Measurements from ENCODE around the gene CAMTA1.

The CAMTA1 gene

GRCh38 chr1:7052701-7053100, 267.4 kb downstream of the CAMTA1 start:
- no peaks in the 10 kb centered on the region for H3K27me3 ChIP-seq (ENCODE audit: insufficient read depth, low read length, poor library complexity)
- no peak overlapping the region for H3K27ac ChIP-seq (ENCODE audit: low read length)
- TF ChIP-seq EZH2 (IDR thresholded peaks at IDR 0.05; ENCODE audit: borderline replicate concordance, low read depth, low read length, severe bottlenecking) (no peak), CTCF (IDR thresholded peaks at IDR 0.05; ENCODE audit: borderline replicate concordance, extremely low read depth, low read length, poor library complexity, severe bottlenecking) (no peak)
- H2AFZ ChIP-seq (ENCODE audit: low read depth, low read length) = no peak overlapping the region
- ATAC-seq (ENCODE audit: insufficient read depth, low read depth) (no peak), DNase-seq (no peak)
- no peak overlapping the region for H3K4me2 ChIP-seq (ENCODE audit: insufficient read depth, low read length)
- no peak overlapping the region for H3K9ac ChIP-seq (ENCODE audit: low read depth, low read length)
- no peaks in the 10 kb centered on the region for H3K9me3 ChIP-seq (ENCODE audit: insufficient read depth, low read length, severe bottlenecking)
- H3K36me3 ChIP-seq (ENCODE audit: insufficient read depth, low read length) = no peaks in the 10 kb centered on the region
- no peaks in the 10 kb centered on the region for H3K4me1 ChIP-seq (ENCODE audit: insufficient read depth, low read length)
- no peak overlapping the region for H3K4me3 ChIP-seq (ENCODE audit: low read depth in 1 of 2, low read length in 2 of 2)
- 0 out of 2 replicates have a peak, but pooled peaks cover 4% of the 10 kb centered on the region for H4K20me1 ChIP-seq (ENCODE audit: insufficient read depth, low read length)
- no peaks in the 10 kb centered on the region for H3K79me2 ChIP-seq (ENCODE audit: insufficient read depth, low read length)

DNA sequence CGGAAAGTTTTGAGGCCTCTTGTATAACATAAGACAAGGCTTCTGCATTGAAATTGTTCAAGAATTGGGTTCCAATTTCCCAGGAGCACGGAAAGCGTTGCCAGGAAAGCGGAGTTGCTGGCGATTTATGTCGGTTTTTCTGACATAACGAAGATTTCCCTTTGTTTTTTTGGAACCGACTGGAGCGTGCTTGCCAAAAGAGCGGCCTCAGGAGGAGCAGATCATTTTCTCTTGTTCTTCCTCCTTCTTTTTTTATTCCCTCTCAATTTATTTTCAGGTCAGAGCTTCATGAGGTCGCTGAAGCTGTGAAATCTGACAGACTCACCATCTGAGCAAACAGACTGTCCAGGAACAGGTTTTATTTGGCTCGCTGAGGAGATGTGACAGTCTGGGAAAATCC, 275.5 kb downstream of the CAMTA1 start:
- H3K9me3 ChIP-seq (ENCODE audit: insufficient read depth, low read length, severe bottlenecking) = no peaks in the 10 kb centered on the region
- DNase-seq (no peak), ATAC-seq (ENCODE audit: insufficient read depth, low read depth) (no peak)
- no peaks in the 10 kb centered on the region for H3K36me3 ChIP-seq (ENCODE audit: insufficient read depth, low read length)
- H3K4me1 ChIP-seq (ENCODE audit: insufficient read depth, low read length) = no peaks in the 10 kb centered on the region
- no peak overlapping the region for H3K9ac ChIP-seq (ENCODE audit: low read depth, low read length)
- H3K4me3 ChIP-seq (ENCODE audit: low read depth in 1 of 2, low read length in 2 of 2) = no peak overlapping the region
- H2AFZ ChIP-seq (ENCODE audit: low read depth, low read length) = no peak overlapping the region
- H3K27ac ChIP-seq (ENCODE audit: low read length) = no peak overlapping the region
- H3K79me2 ChIP-seq (ENCODE audit: insufficient read depth, low read length) = no peaks in the 10 kb centered on the region
- H4K20me1 ChIP-seq (ENCODE audit: insufficient read depth, low read length) = peaks cover 11% of the 10 kb centered on the region; the same call in 1 of the 2 replicates
- TF ChIP-seq EZH2 (IDR thresholded peaks at IDR 0.05; ENCODE audit: borderline replicate concordance, low read depth, low read length, severe bottlenecking) (no peak), CTCF (IDR thresholded peaks at IDR 0.05; ENCODE audit: borderline replicate concordance, extremely low read depth, low read length, poor library complexity, severe bottlenecking) (no peak)
- no peak overlapping the region for H3K4me2 ChIP-seq (ENCODE audit: insufficient read depth, low read length)
- H3K27me3 ChIP-seq (ENCODE audit: insufficient read depth, low read length, poor library complexity) = peaks cover 2% of the 10 kb centered on the region

GRCh38 chr1:7062346-7063061, 277.2 kb downstream of the CAMTA1 start:
- ATAC-seq (ENCODE audit: insufficient read depth, low read depth) (no peak), DNase-seq (no peak)
- Histone ChIP-seq H3K4me2 (ENCODE audit: insufficient read depth, low read length) (no peak overlapping the region), H3K27ac (ENCODE audit: low read length) (no peak overlapping the region), H3K79me2 (ENCODE audit: insufficient read depth, low read length) (no peaks in the 10 kb centered on the region), H3K4me3 (ENCODE audit: low read depth in 1 of 2, low read length in 2 of 2) (no peak overlapping the region), H3K9me3 (ENCODE audit: insufficient read depth, low read length, severe bottlenecking) (no peaks in the 10 kb centered on the region), H3K36me3 (ENCODE audit: insufficient read depth, low read length) (no peaks in the 10 kb centered on the region), H3K4me1 (ENCODE audit: insufficient read depth, low read length) (no peaks in the 10 kb centered on the region), H2AFZ (ENCODE audit: low read depth, low read length) (no peak overlapping the region), H3K9ac (ENCODE audit: low read depth, low read length) (no peak overlapping the region), H3K27me3 (ENCODE audit: insufficient read depth, low read length, poor library complexity) (peaks cover 2% of the 10 kb centered on the region), H4K20me1 (ENCODE audit: insufficient read depth, low read length) (peaks cover 11% of the 10 kb centered on the region; the same call in 1 of the 2 replicates)
- TF ChIP-seq EZH2 (IDR thresholded peaks at IDR 0.05; ENCODE audit: borderline replicate concordance, low read depth, low read length, severe bottlenecking) = no peak
- TF ChIP-seq CTCF (IDR thresholded peaks at IDR 0.05; ENCODE audit: borderline replicate concordance, extremely low read depth, low read length, poor library complexity, severe bottlenecking) = no peak

Data from DND-41 (cell line).